ENCODE results near the gene MUSK. TPM values are rescaled to one million over a fixed set of nuclear protein-coding genes. Genes with fewer than 3 reads are reported as not detected.
"Not testable (repeated sequence)": the region's sequence is repeated elsewhere in the genome, so short reads cannot be mapped to it uniquely, and the experiment has no call there.

The MUSK gene
- total RNA-seq, 1 donor from 2014 or later = not detected

DNA sequence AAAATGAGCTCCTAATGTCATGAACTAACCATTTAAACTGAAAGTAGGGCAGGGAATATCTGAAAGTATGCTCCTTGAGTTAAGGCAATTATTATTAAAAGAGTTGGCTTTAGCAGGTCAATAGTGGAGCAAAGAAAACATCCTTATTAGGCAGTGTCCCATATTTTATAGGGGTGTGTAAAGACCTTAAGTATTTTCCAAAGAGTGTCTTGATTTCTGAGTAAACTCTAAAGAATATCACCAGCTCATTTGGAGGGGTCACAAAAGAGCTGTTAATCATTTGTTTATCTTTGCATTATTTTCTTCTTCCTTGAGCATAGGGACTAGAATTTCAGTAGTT is 109.3 kb downstream of the MUSK start:
- no peak overlapping the region for H3K27ac Mint-ChIP-seq
- H3K36me3 Mint-ChIP-seq (ENCODE audit: low read depth) = no peaks in the 10 kb centered on the region
- no peaks in the 10 kb centered on the region for H3K27me3 Mint-ChIP-seq (ENCODE audit: low read depth)
- no peak overlapping the region for H3K4me3 Mint-ChIP-seq (ENCODE audit: low read depth)
- intact Hi-C loops (cut with micrococcal nuclease) = no loop called here
- no peak for DNase-seq (ENCODE audit: low spot score)
- no peaks in the 10 kb centered on the region for H3K4me1 Mint-ChIP-seq (ENCODE audit: low read depth)
- no peaks in the 10 kb centered on the region for H3K9me3 Mint-ChIP-seq

DNA sequence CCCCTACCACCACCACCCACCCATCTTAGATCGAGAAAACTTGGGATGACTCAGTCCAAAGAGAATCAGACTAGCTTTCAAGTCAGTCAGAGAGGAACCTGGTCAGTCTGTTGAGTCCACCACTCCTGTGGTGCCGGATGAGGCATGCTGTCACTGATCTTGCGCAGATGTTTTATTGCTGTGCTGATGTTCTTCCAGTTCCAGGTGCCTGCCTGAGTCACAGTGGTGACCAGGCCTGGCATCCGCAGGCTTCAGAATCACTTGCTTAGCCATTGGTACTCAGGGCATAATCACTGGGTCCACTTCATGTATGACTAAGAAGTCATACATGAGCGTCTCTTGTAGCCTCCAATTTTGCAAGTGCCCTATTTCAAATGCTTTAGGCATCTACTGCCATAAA is 114.1 kb downstream of the MUSK start:
- H3K27ac Mint-ChIP-seq = no peak overlapping the region
- DNase-seq (ENCODE audit: low spot score) = no peak
- no peaks in the 10 kb centered on the region for H3K9me3 Mint-ChIP-seq
- intact Hi-C loops (cut with micrococcal nuclease) = no loop called here
- H3K4me1 Mint-ChIP-seq (ENCODE audit: low read depth) = no peaks in the 10 kb centered on the region
- H3K27me3 Mint-ChIP-seq (ENCODE audit: low read depth) = no peaks in the 10 kb centered on the region
- H3K4me3 Mint-ChIP-seq (ENCODE audit: low read depth) = no peak overlapping the region
- no peaks in the 10 kb centered on the region for H3K36me3 Mint-ChIP-seq (ENCODE audit: low read depth)

DNA sequence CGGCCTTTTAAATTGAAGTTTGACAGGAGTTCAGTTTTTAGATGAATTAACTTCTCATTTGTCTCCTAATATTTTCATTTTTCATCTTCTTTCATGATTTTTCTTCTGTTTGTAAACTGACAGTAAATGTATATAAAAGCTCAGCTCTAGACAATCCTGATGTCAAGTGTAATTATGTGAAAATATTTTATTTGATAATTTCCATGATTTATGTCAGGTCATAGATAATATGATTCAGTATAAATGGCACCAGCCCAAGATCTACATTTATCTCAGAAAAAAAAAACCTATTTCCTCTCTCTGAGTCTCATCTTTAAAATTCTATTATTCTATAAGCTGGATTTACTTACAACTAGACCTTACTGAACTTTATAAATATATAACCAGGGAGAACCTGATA is 115.7 kb downstream of the MUSK start:
- no peaks in the 10 kb centered on the region for H3K27me3 Mint-ChIP-seq (ENCODE audit: low read depth)
- no peaks in the 10 kb centered on the region for H3K36me3 Mint-ChIP-seq (ENCODE audit: low read depth)
- H3K27ac Mint-ChIP-seq = no peak overlapping the region
- no peak for DNase-seq (ENCODE audit: low spot score)
- H3K9me3 Mint-ChIP-seq = no peaks in the 10 kb centered on the region
- no peak overlapping the region for H3K4me3 Mint-ChIP-seq (ENCODE audit: low read depth)
- intact Hi-C loops (cut with micrococcal nuclease) = no loop called here
- H3K4me1 Mint-ChIP-seq (ENCODE audit: low read depth) = no peaks in the 10 kb centered on the region

DNA sequence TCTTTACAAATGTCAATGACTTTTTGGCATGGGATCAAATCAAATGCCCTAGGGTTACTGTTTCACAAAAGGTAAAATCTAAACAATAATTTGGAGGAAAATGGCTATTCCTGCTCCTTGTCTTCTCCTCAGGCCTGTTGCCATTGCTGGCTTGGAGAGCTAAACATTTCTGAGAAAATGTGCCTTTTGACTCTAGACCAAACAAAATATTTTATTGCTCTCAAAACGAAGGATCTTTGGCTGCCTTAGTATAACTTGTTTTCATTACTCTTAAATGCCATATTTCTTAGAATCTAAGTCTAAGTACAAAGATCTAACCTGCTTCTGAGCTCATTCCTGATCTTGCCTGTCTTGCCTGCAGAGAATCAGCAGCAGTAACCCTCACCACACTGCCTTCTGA is 116.6 kb downstream of the MUSK start:
- H3K27me3 Mint-ChIP-seq (ENCODE audit: low read depth) = no peaks in the 10 kb centered on the region

DNA sequence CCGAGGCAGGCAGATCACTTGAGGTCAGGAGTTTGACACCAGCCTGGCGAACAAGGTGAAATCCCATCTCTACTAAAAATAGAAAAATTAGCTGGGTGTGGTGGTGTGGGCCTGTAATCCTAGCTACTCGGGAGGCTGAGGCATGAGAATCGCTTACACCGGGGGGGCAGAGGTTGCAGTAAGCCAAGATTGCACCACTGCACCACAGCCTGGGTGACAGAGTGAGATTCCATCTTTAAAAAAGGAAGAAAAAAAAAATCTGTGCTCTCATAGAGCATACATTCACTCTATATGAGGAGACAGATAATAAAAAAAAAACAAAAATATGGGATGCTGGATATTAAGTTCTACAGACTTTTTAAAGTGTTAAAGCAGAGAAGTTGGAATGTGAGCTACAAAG is 119.8 kb downstream of the MUSK start:
- H3K36me3 Mint-ChIP-seq (ENCODE audit: low read depth); H3K27ac Mint-ChIP-seq; H3K9me3 Mint-ChIP-seq; H3K27me3 Mint-ChIP-seq (ENCODE audit: low read depth); H3K4me3 Mint-ChIP-seq (ENCODE audit: low read depth); DNase-seq (ENCODE audit: low spot score); H3K4me1 Mint-ChIP-seq (ENCODE audit: low read depth); intact Hi-C loops (cut with micrococcal nuclease): not testable (repeated sequence)

More for the DNA sequence above, 116.6 kb downstream of the MUSK start:
- no peaks in the 10 kb centered on the region for H3K4me1 Mint-ChIP-seq (ENCODE audit: low read depth)
- DNase-seq (ENCODE audit: low spot score) = no peak
- no peaks in the 10 kb centered on the region for H3K9me3 Mint-ChIP-seq
- no peak overlapping the region for H3K4me3 Mint-ChIP-seq (ENCODE audit: low read depth)
- H3K27ac Mint-ChIP-seq = no peak overlapping the region
- no peaks in the 10 kb centered on the region for H3K36me3 Mint-ChIP-seq (ENCODE audit: low read depth)
- intact Hi-C loops (cut with micrococcal nuclease) = no loop called here

DNA sequence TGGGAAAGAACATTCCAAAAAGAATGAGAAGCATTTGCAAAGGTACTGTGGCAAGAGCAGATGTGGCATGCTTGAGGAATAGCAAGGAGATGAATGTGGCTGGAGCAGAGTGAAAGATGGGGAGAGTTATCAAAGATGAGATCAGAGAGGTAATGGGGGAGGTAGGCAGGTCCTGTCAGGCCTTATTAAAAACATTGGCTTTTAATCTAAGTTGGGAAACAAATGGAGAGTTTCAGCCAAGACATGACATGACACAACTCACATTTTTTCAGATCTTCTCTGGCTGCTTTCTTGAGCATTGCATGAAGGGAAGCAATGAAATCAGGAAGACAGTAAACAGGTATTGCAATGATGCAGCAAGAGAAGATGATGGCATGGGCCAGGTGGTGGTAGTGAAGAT is 120.3 kb downstream of the MUSK start:
- H3K4me1 Mint-ChIP-seq (ENCODE audit: low read depth) = no peaks in the 10 kb centered on the region
- DNase-seq (ENCODE audit: low spot score) = no peak
- H3K27me3 Mint-ChIP-seq (ENCODE audit: low read depth) = no peaks in the 10 kb centered on the region
- no peaks in the 10 kb centered on the region for H3K36me3 Mint-ChIP-seq (ENCODE audit: low read depth)
- no peak overlapping the region for H3K4me3 Mint-ChIP-seq (ENCODE audit: low read depth)
- intact Hi-C loops (cut with micrococcal nuclease) = no loop called here
- no peak overlapping the region for H3K27ac Mint-ChIP-seq
- H3K9me3 Mint-ChIP-seq = no peaks in the 10 kb centered on the region

DNA sequence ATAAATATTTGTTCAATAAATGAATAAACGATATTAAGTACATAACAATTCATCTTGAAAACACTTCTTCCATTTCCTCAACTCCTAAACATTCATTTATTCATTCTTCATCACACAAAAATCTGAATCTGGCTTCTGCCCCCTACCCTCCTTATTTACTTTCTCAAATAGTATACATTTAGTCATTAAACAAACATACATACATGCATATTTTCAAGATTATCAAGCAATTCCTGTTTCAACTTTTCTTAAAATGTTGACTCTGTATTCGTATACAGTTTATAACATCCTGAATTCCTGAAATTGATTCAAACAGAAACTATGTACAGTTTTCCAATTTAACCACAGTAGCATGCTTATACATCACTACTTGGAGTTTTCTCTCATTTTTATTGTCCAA is 129.0 kb downstream of the MUSK start:
- Mint-ChIP-seq H3K9me3 (no peaks in the 10 kb centered on the region), H3K27ac (no peak overlapping the region), H3K4me1 (ENCODE audit: low read depth) (no peaks in the 10 kb centered on the region), H3K27me3 (ENCODE audit: low read depth) (no peaks in the 10 kb centered on the region), H3K36me3 (ENCODE audit: low read depth) (no peaks in the 10 kb centered on the region), H3K4me3 (ENCODE audit: low read depth) (no peak overlapping the region)
- no peak for DNase-seq (ENCODE audit: low spot score)
- intact Hi-C loops (cut with micrococcal nuclease) = no loop called here

DNA sequence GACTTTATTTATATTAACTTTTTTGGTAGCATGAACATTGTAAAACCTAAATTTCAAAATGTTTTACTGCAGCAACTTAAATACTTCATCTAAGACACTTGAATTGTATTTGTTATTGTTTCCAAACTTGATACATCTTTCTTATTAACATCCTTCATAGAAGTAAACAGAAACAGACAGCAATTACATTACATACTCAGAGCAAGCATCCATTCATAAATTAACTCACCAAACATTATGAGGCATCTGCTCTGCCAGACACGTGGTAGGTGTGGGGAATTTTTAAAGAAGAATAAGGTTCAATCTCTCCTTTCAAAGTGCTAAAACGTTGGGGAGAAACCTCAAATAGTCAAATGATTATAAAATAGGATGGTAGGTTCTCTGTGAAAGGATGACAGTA is 130.8 kb downstream of the MUSK start:
- intact Hi-C loops (cut with micrococcal nuclease) = no loop called here
- no peaks in the 10 kb centered on the region for H3K36me3 Mint-ChIP-seq (ENCODE audit: low read depth)
- no peak overlapping the region for H3K4me3 Mint-ChIP-seq (ENCODE audit: low read depth)
- H3K4me1 Mint-ChIP-seq (ENCODE audit: low read depth) = no peaks in the 10 kb centered on the region
- no peaks in the 10 kb centered on the region for H3K27me3 Mint-ChIP-seq (ENCODE audit: low read depth)
- H3K9me3 Mint-ChIP-seq = no peaks in the 10 kb centered on the region
- H3K27ac Mint-ChIP-seq = no peak overlapping the region
- DNase-seq (ENCODE audit: low spot score) = no peak

DNA sequence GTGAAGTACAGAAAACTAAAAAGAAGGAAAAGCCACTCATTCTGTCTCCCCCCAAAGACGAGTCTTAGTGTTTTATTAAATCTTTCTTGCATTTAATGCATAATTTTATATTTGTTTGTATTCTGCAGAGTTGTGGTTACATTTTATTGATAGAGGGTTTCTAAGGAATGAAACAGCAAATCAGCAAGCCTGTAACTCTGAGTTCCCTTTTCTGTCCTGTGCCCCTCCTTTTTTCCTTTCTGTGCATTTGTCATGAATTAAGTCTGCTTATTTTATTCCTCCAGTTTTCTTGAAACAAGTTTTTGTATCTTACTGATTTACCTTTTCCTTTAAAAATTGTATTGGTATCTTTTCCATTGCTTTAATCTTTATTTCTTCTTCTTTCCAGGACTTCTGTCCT is 132.8 kb downstream of the MUSK start:
- Mint-ChIP-seq H3K27ac (no peak overlapping the region), H3K4me3 (ENCODE audit: low read depth) (no peak overlapping the region), H3K4me1 (ENCODE audit: low read depth) (no peaks in the 10 kb centered on the region), H3K9me3 (no peaks in the 10 kb centered on the region), H3K27me3 (ENCODE audit: low read depth) (no peaks in the 10 kb centered on the region), H3K36me3 (ENCODE audit: low read depth) (no peaks in the 10 kb centered on the region)
- no peak for DNase-seq (ENCODE audit: low spot score)
- intact Hi-C loops (cut with micrococcal nuclease) = no loop called here

DNA sequence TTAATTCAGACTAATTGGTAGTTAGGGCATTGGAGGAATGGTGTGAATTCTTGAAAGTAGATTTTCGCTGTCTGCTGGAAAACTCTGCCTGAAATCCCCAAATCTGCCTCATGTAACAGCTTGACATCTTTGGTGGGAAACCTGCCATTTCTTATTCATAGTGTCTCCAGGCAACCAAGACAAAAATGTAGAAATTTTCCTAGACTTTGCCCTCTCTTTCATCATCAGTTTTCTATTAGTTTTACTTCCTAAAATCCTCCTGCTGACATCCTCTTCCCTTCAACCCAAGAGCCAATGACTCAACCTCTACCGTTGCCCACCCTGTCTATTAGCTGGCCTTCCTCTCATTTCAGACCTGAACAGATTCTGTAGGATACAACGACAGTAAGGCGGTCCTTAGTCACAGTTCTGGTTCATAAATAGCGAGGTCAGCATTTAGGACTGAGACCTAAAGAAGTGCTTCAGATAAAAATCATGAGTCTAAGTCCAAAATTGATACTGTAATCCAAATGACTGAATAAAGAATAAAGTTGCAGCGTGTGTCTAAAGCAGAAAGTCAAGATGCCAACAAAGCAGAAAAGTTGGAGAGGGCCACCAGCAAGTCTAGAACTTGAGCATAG is 133.9 kb downstream of the MUSK start:
- DNase-seq (ENCODE audit: low spot score) = no peak

DNA sequence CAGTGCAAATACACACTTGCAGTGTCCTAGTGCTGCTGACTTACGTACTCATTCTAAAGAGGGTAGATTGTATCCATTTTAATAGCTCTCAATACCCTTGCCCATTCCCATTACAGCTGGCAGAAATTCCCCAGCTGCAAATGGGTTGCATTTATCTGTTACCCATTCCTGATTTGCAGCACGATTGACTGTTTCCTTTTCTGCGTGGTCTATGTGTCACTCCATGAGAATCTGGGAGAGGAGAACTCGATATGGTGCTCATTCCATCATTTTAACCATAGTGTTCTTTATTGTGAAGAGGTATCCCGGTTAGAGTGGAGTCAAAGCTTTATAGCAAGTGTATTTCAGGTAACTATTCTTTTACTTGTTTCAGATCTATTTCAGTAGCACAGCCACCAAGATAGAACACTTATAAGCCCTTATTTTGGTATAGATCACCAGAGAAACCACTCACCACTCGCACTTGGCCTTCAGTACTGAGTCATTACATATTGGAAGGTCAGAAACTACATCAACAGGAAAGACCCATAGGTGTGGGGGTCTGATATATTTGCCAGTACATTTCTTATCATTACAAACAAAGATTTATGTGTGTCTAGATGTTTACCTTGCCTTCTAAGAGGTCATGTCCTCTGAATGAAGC is 139.5 kb downstream of the MUSK start:
- no peaks in the 10 kb centered on the region for H3K9me3 Mint-ChIP-seq
- H3K36me3 Mint-ChIP-seq (ENCODE audit: low read depth) = no peaks in the 10 kb centered on the region
- H3K27ac Mint-ChIP-seq = no peak overlapping the region
- no peak overlapping the region for H3K4me3 Mint-ChIP-seq (ENCODE audit: low read depth)
- intact Hi-C loops (cut with micrococcal nuclease) = no loop called here
- peaks cover 3% of the 10 kb centered on the region for H3K4me1 Mint-ChIP-seq (ENCODE audit: low read depth)
- no peaks in the 10 kb centered on the region for H3K27me3 Mint-ChIP-seq (ENCODE audit: low read depth)
- no peak for DNase-seq (ENCODE audit: low spot score)

More for the DNA sequence above, 133.9 kb downstream of the MUSK start:
- no peak overlapping the region for H3K27ac Mint-ChIP-seq
- no peak overlapping the region for H3K4me3 Mint-ChIP-seq (ENCODE audit: low read depth)
- no peaks in the 10 kb centered on the region for H3K4me1 Mint-ChIP-seq (ENCODE audit: low read depth)
- intact Hi-C loops (cut with micrococcal nuclease) = no loop called here
- H3K36me3 Mint-ChIP-seq (ENCODE audit: low read depth) = no peaks in the 10 kb centered on the region
- H3K27me3 Mint-ChIP-seq (ENCODE audit: low read depth) = no peaks in the 10 kb centered on the region
- H3K9me3 Mint-ChIP-seq = no peaks in the 10 kb centered on the region

DNA sequence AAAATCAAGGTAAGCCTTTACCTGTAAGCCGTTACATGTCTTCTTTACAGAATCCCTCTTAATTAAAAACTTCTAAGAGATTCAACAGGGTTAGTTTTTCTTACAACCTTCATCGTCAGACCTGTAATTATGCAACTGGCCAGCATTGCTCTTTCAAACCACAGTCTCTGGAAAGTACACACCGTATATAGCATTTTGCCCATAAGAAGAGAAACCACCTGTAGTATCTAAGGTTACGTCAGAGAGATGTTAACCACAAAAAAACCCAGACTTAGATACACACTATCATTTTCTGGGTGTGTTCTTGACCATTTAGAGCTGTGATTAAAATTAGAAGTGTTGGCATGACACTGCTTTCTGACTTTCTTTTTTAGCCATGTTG is 140.0 kb downstream of the MUSK start:
- DNase-seq (ENCODE audit: low spot score) = no peak
- H3K9me3 Mint-ChIP-seq = no peaks in the 10 kb centered on the region
- H3K4me1 Mint-ChIP-seq (ENCODE audit: low read depth) = peaks cover 3% of the 10 kb centered on the region
- intact Hi-C loops (cut with micrococcal nuclease) = no loop called here
- no peaks in the 10 kb centered on the region for H3K36me3 Mint-ChIP-seq (ENCODE audit: low read depth)
- H3K4me3 Mint-ChIP-seq (ENCODE audit: low read depth) = no peak overlapping the region
- no peaks in the 10 kb centered on the region for H3K27me3 Mint-ChIP-seq (ENCODE audit: low read depth)
- H3K27ac Mint-ChIP-seq = no peak overlapping the region

DNA sequence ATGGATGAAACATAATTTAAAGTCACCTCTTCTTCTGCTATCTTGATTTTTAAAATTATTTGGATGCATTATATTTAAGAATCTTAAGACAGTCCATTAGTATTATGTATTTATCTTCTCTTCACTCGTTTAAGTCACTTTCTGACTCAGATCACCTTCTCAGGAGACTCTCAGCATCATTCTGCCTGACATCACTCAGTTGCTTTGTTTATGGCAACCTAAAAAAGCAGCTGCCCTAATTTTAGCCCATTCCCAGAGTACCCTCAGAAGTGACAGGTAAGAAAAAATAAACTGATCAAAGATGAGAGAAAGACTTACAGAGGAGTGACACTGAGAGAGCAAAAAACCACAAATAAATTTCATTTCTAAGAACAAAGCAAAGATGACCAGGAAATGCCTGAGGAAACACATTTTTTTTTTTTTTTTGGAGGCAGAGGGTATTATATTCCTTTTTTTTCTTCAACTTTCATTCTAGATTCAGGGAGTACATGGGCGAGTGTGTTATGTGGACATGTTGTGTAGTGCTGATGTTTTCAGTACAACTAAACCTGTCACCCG is 140.5 kb downstream of the MUSK start:
- Mint-ChIP-seq H3K36me3 (ENCODE audit: low read depth) (no peaks in the 10 kb centered on the region), H3K9me3 (no peaks in the 10 kb centered on the region), H3K27me3 (ENCODE audit: low read depth) (no peaks in the 10 kb centered on the region), H3K4me3 (ENCODE audit: low read depth) (no peak overlapping the region), H3K27ac (no peak overlapping the region), H3K4me1 (ENCODE audit: low read depth) (peaks cover 3% of the 10 kb centered on the region)
- intact Hi-C loops (cut with micrococcal nuclease) = no loop called here
- no peak for DNase-seq (ENCODE audit: low spot score)
